IMR-90 (cell line): ENCODE data around the gene CACNB2. TPM values are rescaled to one million over a fixed set of nuclear protein-coding genes. Genes with fewer than 3 reads are reported as not detected.

Experiments
- ATAC-seq: fragments of 200-7000 bp; cut with Tn5 transposase; 2 replicates; pipeline ENCODE4 v1.9.1; 2020; ENCODE audit warnings: low read depth, mild to moderate bottlenecking, moderate library complexity
- BruUV-seq: library from RNA; stranded (reverse); fragments of 400-500 nt; replicated peaks from 2 replicates; lab custom pipeline; 2021; lab: Mats Ljungman, UMichigan
- CTCF ChIA-PET: fragments of 300-600 bp; formaldehyde crosslinking; extraction: SDS; loops from one replicate; lab custom pipeline; 2021; ENCODE audit warnings: antibody characterized with exemption; lab: Yijun Ruan, JAX
- POLR2A ChIA-PET: fragments of 300-600 bp; sonication (Branson Sonifier 250); formaldehyde crosslinking; loops from one replicate; lab custom pipeline; 2022; ENCODE audit warnings: antibody characterized with exemption; ENCODE audit not compliant: unreplicated experiment; lab: Charles Lee
- DNase-seq: peaks from one replicate; pipeline ENCODE4 v3.0.0; 2013
- H2AFZ ChIP-seq: replicated peaks from 2 replicates; pipeline ENCODE3; 2013; ENCODE audit warnings: low read length, mild to moderate bottlenecking; ENCODE audit not compliant: poor library complexity
- H2AK5ac ChIP-seq: 2 replicates; pipeline ENCODE4 v1.6.1; 2013; ENCODE audit warnings: low read depth, low read length, inconsistent platforms
- H2AK9ac ChIP-seq: replicated peaks from 2 replicates; pipeline ENCODE3; 2013; ENCODE audit warnings: mild to moderate bottlenecking, low read depth, low read length, moderate library complexity; ENCODE audit not compliant: poor library complexity
- H2BK120ac ChIP-seq: 2 replicates; pipeline ENCODE4 v1.6.1; 2013; ENCODE audit warnings: low read depth, low read length, inconsistent platforms
- H2BK15ac ChIP-seq: 3 replicates; pipeline ENCODE4 v1.6.1; 2013; ENCODE audit warnings: low read depth, low read length, inconsistent platforms
- H2BK20ac ChIP-seq: 2 replicates; pipeline ENCODE4 v1.6.1; 2013; ENCODE audit warnings: low read depth, mild to moderate bottlenecking, inconsistent platforms, low read length, moderate library complexity
- H2BK5ac ChIP-seq: 2 replicates; pipeline ENCODE4 v1.6.1; 2013; ENCODE audit warnings: mild to moderate bottlenecking, low read depth, low read length, inconsistent platforms; ENCODE audit not compliant: poor library complexity, severe bottlenecking
- H3K14ac ChIP-seq: replicated peaks from 2 replicates; pipeline ENCODE4 v1.6.1; 2013; ENCODE audit warnings: low read depth, low read length, inconsistent platforms
- H3K18ac ChIP-seq: 2 replicates; pipeline ENCODE4 v1.6.1; 2013; ENCODE audit warnings: low read depth, low read length, control low read depth
- H3K23ac ChIP-seq: 2 replicates; pipeline ENCODE4 v1.6.1; 2013; ENCODE audit warnings: low read depth, low read length, inconsistent platforms
- H3K27ac ChIP-seq: 2 replicates; pipeline ENCODE4 v1.5.1; 2013; ENCODE audit warnings: mild to moderate bottlenecking, control low read depth, low read length; ENCODE audit not compliant: insufficient read depth
- H3K27me3 ChIP-seq: 2 replicates; pipeline ENCODE4 v1.6.1; 2013; ENCODE audit warnings: low read length; ENCODE audit not compliant: control insufficient read depth, insufficient read depth
- H3K36me3 ChIP-seq: 2 replicates; pipeline ENCODE4 v1.6.1; 2013; ENCODE audit warnings: low read length, mixed read lengths; ENCODE audit not compliant: control insufficient read depth, insufficient read depth
- H3K4ac ChIP-seq: 2 replicates; pipeline ENCODE4 v1.6.1; 2013; ENCODE audit warnings: low read depth, low read length, inconsistent platforms
- H3K4me1 ChIP-seq: 2 replicates; pipeline ENCODE4 v1.6.1; 2013; ENCODE audit warnings: low read length, mixed read lengths; ENCODE audit not compliant: control insufficient read depth, insufficient read depth
- H3K4me2 ChIP-seq: 2 replicates; pipeline ENCODE4 v1.6.1; 2013; ENCODE audit warnings: low read depth, mild to moderate bottlenecking, control low read depth, low read length, moderate library complexity
- H3K4me3 ChIP-seq: 2 replicates; pipeline ENCODE4 v1.5.1; 2013; ENCODE audit warnings: low read depth, mild to moderate bottlenecking, control low read depth, low read length, moderate library complexity; ENCODE audit not compliant: insufficient read depth
- H3K56ac ChIP-seq: 2 replicates; pipeline ENCODE4 v1.6.1; 2013; ENCODE audit warnings: low read length, inconsistent platforms; ENCODE audit not compliant: insufficient read depth; ENCODE audit errors: extremely low read depth
- H3K79me1 ChIP-seq, 2 experiments: 2 replicates each; pipeline ENCODE4 v1.6.1; 2013; ENCODE audit warnings: low read length in 2 of 2, inconsistent platforms in 1 of 2, low read depth in 1 of 2
- H3K9ac ChIP-seq: 2 replicates; pipeline ENCODE4 v1.6.1; 2013; ENCODE audit warnings: low read depth, low read length, control low read depth
- H3K9me1 ChIP-seq: 2 replicates; pipeline ENCODE4 v1.6.1; 2013; ENCODE audit warnings: low read length, inconsistent platforms; ENCODE audit not compliant: insufficient read depth
- H3K9me3 ChIP-seq: 2 replicates; pipeline ENCODE4 v1.6.1; 2013; ENCODE audit warnings: low read length; ENCODE audit not compliant: control insufficient read depth, insufficient read depth
- H4K20me1 ChIP-seq: 2 replicates; pipeline ENCODE4 v1.6.1; 2013; ENCODE audit warnings: low read length, inconsistent platforms; ENCODE audit not compliant: insufficient read depth
- H4K5ac ChIP-seq: 2 replicates; pipeline ENCODE4 v1.6.1; 2013; ENCODE audit warnings: mild to moderate bottlenecking, low read depth, low read length, control low read depth
- H4K8ac ChIP-seq, 2 experiments: 2 replicates each; pipeline ENCODE4 v1.6.1; 2013; ENCODE audit warnings: low read depth in 2 of 2, low read length in 2 of 2, control low read depth in 1 of 2, inconsistent platforms in 1 of 2
- H4K91ac ChIP-seq: 2 replicates; pipeline ENCODE4 v1.6.1; 2013; ENCODE audit warnings: low read depth, low read length, inconsistent platforms; ENCODE audit not compliant: insufficient read depth
- BHLHE40 ChIP-seq: fragments of 150-350 bp; IDR thresholded peaks from 2 replicates; pipeline ENCODE4 v1.6.1; 2016; ENCODE audit warnings: mild to moderate bottlenecking, low read depth, low read length
- CEBPB ChIP-seq: IDR thresholded peaks from 2 replicates; pipeline ENCODE4 v1.6.1; 2012; ENCODE audit warnings: low read depth, low read length, improper control_type of control experiment
- CHD1 ChIP-seq: IDR thresholded peaks from 2 replicates; pipeline ENCODE4 v1.6.1; 2012; ENCODE audit warnings: low read depth, low read length, improper control_type of control experiment
- FOS ChIP-seq: fragments of 150-350 bp; IDR thresholded peaks from 2 replicates; pipeline ENCODE4 v1.6.1; 2016; ENCODE audit warnings: low read depth, low read length
- MAFK ChIP-seq: IDR thresholded peaks from 2 replicates; pipeline ENCODE4 v1.6.1; 2012; ENCODE audit warnings: low read depth, low read length, improper control_type of control experiment
- MAZ ChIP-seq: IDR thresholded peaks from 2 replicates; pipeline ENCODE4 v1.6.1; 2012; ENCODE audit warnings: low read depth, mild to moderate bottlenecking, low read length, improper control_type of control experiment, moderate library complexity, borderline replicate concordance
- MXI1 ChIP-seq: IDR thresholded peaks from 2 replicates; pipeline ENCODE4 v1.6.1; 2012; ENCODE audit warnings: low read depth, mild to moderate bottlenecking, low read length, moderate library complexity, borderline replicate concordance
- NFE2L2 ChIP-seq: fragments of 150-350 bp; IDR thresholded peaks from 2 replicates; pipeline ENCODE4 v1.6.1; 2016; ENCODE audit warnings: low read depth, mild to moderate bottlenecking, low read length
- POLR2A ChIP-seq: IDR thresholded peaks from 2 replicates; pipeline ENCODE4 v1.6.1; 2012; ENCODE audit warnings: mild to moderate bottlenecking, low read depth, low read length
- RCOR1 ChIP-seq: IDR thresholded peaks from 2 replicates; pipeline ENCODE4 v1.6.1; 2012; ENCODE audit warnings: mild to moderate bottlenecking, low read length, improper control_type of control experiment; ENCODE audit not compliant: insufficient replicate concordance
- RFX5 ChIP-seq: IDR thresholded peaks from 2 replicates; pipeline ENCODE4 v1.8.0; 2012; ENCODE audit warnings: low read depth, mild to moderate bottlenecking, low read length, moderate library complexity
- SMC3 ChIP-seq: fragments of 150-350 bp; IDR thresholded peaks from 2 replicates; pipeline ENCODE4 v1.6.1; 2016; ENCODE audit warnings: low read depth, mild to moderate bottlenecking, antibody characterized with exemption, low read length, moderate library complexity
- WGBS, 2 experiments: methylation state at CpG; one replicate each; pipeline versions ENCODE4 v1.1.5 to v1.1.7; 2013; ENCODE audit warnings: missing lambda C conversion rate in 2 of 2; ENCODE audit not compliant: insufficient read length in 1 of 2; ENCODE audit errors: extremely low coverage in 2 of 2; 5-methylcytosine and 5-hydroxymethylcytosine counted together
- dilution Hi-C: fragments of 300-500 bp; cut with HindIII; formaldehyde crosslinking; loops from one replicate; pipeline ENCODE4 v1.14.3; 2018; ENCODE audit warnings: low sequenced_read_pairs; ENCODE audit not compliant: unreplicated experiment
- in situ Hi-C: fragments of 300-500 bp; cut with MboI; formaldehyde crosslinking; loops from 3 replicates; pipeline ENCODE4 v1.14.3; 2019; ENCODE audit warnings: low sequenced_read_pairs, inconsistent platforms, mixed read lengths
- intact Hi-C: fragments of 100-400 bp; cut with micrococcal nuclease; formaldehyde crosslinking; loops from 2 replicates; pipeline ENCODE4 v1.10.0; 2022
- polyA plus RNA-seq, 3 experiments: library from polyadenylated mRNA; depleted of rRNA; stranded (reverse); fragments of >200 nt; gene quantifications; 2 replicates each; pipeline ENCODE4 v1.2.3, GENCODE V29; 2012; ENCODE audit warnings: low replicate concordance in 1 of 3
- total RNA-seq: library from RNA; depleted of rRNA; stranded (reverse); fragments of >200 nt; gene quantifications from 2 replicates; pipeline ENCODE4 v1.2.3, GENCODE V29; 2012
- TF ChIP-seq, protein P1 (sequence below): fragments of 150-350 bp; IDR thresholded peaks from 2 replicates; pipeline ENCODE4 v1.6.1; 2016; ENCODE audit warnings: low read depth, mild to moderate bottlenecking, low read length, moderate library complexity, borderline replicate concordance
- TF ChIP-seq, protein P2 (sequence below): conservative IDR thresholded peaks from 2 replicates; pipeline ENCODE4 v1.5.1; 2012; ENCODE audit warnings: mild to moderate bottlenecking, low read depth, low read length, improper control_type of control experiment
- TF ChIP-seq, protein P3 (sequence below): fragments of 150-350 bp; IDR thresholded peaks from 2 replicates; pipeline ENCODE4 v1.6.1; 2017; ENCODE audit warnings: mild to moderate bottlenecking, antibody characterized with exemption, low read length, low read depth

Gene CACNB2
- total and polyA plus RNA-seq, 2 of the 4 experiments (the other 2 are of a cell fraction) = 0.36 TPM

DNA sequence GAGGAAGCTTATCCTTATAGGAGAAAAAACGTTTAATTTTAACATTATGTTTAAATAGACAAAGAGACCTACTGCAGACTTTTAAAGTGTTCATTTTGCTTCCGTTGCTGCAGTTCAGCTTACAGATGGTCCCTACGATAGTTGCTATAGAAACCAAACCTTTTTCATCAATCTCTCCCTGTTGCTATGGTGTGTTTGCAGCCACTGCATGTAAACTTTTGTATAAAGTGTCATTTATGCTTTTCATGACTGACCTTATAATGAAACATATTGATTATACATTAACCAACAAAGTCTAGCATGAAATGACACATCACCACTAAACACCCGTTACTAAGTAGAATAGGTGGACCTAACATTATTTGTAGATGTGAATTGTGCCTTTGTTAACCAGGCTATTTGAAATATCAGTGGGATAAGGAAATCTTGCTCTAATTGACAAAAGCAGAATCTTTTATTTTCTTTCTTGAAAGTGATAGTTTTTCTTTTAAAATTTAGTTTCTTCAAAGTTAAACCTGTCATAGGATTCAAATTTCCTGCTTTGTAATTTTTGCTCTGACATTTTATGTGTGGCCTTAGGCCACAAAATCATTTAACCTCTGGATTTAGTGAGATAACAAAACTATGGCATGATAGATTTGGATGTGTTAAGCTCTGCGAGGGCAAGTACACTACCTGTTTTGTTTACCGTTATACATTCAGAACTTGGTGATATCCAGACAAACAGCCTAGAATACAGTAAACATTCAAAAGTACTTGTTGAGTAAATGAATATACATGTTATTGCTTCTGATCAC, 64.0 kb downstream of the CACNB2 start:
- CTCF ChIA-PET = interaction anchor here (1.1 kb wide), 1 partner anchor 331 kb away, joined by 3 read pairs; no protein-coding TSS in a partner anchor
- Histone ChIP-seq H3K4me1 (peaks cover 8% of the 10 kb centered on the region), H2BK20ac (peak overlapping the region; percentile 33; the same call in 1 of the 2 replicates), H3K27me3 (no peaks in the 10 kb centered on the region), H3K23ac (no peak overlapping the region), H2BK120ac (no peak overlapping the region), H2AFZ (no peak overlapping the region), H2BK15ac (no peak overlapping the region), H3K36me3 (no peaks in the 10 kb centered on the region), H3K9me1 (no peaks in the 10 kb centered on the region), H3K56ac (no peak overlapping the region), H3K18ac (no peak overlapping the region), H4K91ac (no peak overlapping the region), H2AK5ac (no peak overlapping the region; the same call in 1 of the 2 replicates), H3K9ac (no peak overlapping the region), H3K4me2 (no peak overlapping the region), H3K79me1 (no peaks in the 10 kb centered on the region), H3K14ac (no peak overlapping the region), H4K8ac (no peak overlapping the region), H3K9me3 (no peaks in the 10 kb centered on the region), H2BK5ac (no peak overlapping the region), H2AK9ac (no peak overlapping the region), H3K4me3 (no peak overlapping the region), H4K20me1 (no peaks in the 10 kb centered on the region), H3K27ac (no peak overlapping the region), H3K4ac (no peak overlapping the region), H4K5ac (no peak overlapping the region)
- POLR2A ChIA-PET = interaction anchor here (0.6 kb wide), 1 partner anchor 70 kb away, joined by 3 read pairs; no protein-coding TSS in a partner anchor
- WGBS, 2 experiments = no CpG with 5 or more reads among the region's 6 CpGs
- no TSS peak for BruUV-seq
- ATAC-seq (no peak), DNase-seq (no peak)
- intact Hi-C loops = no loop called here
- in situ Hi-C loops = no loop called here
- dilution Hi-C loops = no loop called here
- TF ChIP-seq NFE2L2 (no peak), MAFK (no peak), RCOR1 (no peak), SMC3 (no peak), CHD1 (no peak), BHLHE40 (no peak), MXI1 (no peak), CEBPB (no peak), RFX5 (no peak), POLR2A (no peak), MAZ (no peak), FOS (no peak)
- TF ChIP-seq, protein P1, sequence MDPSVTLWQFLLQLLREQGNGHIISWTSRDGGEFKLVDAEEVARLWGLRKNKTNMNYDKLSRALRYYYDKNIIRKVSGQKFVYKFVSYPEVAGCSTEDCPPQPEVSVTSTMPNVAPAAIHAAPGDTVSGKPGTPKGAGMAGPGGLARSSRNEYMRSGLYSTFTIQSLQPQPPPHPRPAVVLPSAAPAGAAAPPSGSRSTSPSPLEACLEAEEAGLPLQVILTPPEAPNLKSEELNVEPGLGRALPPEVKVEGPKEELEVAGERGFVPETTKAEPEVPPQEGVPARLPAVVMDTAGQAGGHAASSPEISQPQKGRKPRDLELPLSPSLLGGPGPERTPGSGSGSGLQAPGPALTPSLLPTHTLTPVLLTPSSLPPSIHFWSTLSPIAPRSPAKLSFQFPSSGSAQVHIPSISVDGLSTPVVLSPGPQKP = no peak
- TF ChIP-seq, protein P2, sequence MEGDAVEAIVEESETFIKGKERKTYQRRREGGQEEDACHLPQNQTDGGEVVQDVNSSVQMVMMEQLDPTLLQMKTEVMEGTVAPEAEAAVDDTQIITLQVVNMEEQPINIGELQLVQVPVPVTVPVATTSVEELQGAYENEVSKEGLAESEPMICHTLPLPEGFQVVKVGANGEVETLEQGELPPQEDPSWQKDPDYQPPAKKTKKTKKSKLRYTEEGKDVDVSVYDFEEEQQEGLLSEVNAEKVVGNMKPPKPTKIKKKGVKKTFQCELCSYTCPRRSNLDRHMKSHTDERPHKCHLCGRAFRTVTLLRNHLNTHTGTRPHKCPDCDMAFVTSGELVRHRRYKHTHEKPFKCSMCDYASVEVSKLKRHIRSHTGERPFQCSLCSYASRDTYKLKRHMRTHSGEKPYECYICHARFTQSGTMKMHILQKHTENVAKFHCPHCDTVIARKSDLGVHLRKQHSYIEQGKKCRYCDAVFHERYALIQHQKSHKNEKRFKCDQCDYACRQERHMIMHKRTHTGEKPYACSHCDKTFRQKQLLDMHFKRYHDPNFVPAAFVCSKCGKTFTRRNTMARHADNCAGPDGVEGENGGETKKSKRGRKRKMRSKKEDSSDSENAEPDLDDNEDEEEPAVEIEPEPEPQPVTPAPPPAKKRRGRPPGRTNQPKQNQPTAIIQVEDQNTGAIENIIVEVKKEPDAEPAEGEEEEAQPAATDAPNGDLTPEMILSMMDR = no peak
- TF ChIP-seq, protein P3, sequence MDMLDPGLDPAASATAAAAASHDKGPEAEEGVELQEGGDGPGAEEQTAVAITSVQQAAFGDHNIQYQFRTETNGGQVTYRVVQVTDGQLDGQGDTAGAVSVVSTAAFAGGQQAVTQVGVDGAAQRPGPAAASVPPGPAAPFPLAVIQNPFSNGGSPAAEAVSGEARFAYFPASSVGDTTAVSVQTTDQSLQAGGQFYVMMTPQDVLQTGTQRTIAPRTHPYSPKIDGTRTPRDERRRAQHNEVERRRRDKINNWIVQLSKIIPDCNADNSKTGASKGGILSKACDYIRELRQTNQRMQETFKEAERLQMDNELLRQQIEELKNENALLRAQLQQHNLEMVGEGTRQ = no peak
